ENCODE measurements around the gene TM6SF1. TPM values are rescaled to one million over a fixed set of nuclear protein-coding genes. Genes with fewer than 3 reads are reported as not detected.

The TM6SF1 gene
- total RNA-seq, 4 donors from 2014 or later = 0.45 to 4.3 (median 2.5) TPM

DNA sequence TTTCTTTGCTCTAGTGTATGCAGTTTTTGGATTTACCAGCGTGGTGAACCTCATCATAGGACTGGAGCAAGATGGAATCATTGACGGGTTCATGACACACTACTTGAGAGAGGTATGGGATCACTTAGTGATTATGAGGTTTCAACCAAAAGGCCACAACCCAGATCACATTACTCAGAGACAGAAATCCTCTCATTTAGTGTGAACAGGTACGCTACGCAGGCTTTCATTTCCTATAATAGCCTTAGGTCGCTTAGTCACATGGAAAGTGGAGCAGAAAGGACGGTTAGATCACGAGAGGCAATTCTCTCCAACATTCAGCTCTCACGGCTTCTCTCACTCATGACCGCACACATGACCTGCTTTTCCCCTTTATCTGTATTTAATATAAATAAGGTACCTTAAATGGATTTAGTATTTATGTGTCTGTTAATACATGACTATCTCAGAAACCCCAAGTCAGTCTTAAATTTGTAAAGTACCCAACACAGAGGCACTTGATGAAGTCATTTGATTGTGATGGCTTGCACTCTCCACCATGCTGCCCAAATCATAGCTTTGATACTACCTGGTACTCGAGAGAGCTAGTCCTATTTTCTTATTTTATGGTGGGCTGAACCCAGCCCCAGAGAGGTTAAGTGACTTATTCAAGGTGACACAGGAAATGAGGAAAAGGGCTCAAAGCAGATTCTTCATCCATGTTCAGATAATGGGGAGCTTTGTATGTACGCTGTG is 8.6 kb downstream of the TM6SF1 start:
- peaks cover 0 to under 1% (median 0%) of the 10 kb centered on the region in 4 donors for H3K27me3 ChIP-seq
- intact Hi-C loops (cut with DNase I) = no loop called here
- H3K4me3 ChIP-seq = no peak overlapping the region
- 80 to 82% methylated on average over 11 of the region's 11 CpGs for WGBS, 2 donors
- TF ChIP-seq POLR2A (IDR thresholded peaks at IDR 0.05) = no peak
- TF ChIP-seq, protein P1, sequence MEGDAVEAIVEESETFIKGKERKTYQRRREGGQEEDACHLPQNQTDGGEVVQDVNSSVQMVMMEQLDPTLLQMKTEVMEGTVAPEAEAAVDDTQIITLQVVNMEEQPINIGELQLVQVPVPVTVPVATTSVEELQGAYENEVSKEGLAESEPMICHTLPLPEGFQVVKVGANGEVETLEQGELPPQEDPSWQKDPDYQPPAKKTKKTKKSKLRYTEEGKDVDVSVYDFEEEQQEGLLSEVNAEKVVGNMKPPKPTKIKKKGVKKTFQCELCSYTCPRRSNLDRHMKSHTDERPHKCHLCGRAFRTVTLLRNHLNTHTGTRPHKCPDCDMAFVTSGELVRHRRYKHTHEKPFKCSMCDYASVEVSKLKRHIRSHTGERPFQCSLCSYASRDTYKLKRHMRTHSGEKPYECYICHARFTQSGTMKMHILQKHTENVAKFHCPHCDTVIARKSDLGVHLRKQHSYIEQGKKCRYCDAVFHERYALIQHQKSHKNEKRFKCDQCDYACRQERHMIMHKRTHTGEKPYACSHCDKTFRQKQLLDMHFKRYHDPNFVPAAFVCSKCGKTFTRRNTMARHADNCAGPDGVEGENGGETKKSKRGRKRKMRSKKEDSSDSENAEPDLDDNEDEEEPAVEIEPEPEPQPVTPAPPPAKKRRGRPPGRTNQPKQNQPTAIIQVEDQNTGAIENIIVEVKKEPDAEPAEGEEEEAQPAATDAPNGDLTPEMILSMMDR (IDR thresholded peaks at IDR 0.05) = no peak
- DNase-seq = no peak
- no peaks in the 10 kb centered on the region for H3K9me3 ChIP-seq
- H3K4me1 ChIP-seq = peaks cover 0 to 11% (median 4%) of the 10 kb centered on the region in 3 donors
- H3K36me3 ChIP-seq = no peaks in the 10 kb centered on the region
- H3K27ac ChIP-seq = no peak overlapping the region

DNA sequence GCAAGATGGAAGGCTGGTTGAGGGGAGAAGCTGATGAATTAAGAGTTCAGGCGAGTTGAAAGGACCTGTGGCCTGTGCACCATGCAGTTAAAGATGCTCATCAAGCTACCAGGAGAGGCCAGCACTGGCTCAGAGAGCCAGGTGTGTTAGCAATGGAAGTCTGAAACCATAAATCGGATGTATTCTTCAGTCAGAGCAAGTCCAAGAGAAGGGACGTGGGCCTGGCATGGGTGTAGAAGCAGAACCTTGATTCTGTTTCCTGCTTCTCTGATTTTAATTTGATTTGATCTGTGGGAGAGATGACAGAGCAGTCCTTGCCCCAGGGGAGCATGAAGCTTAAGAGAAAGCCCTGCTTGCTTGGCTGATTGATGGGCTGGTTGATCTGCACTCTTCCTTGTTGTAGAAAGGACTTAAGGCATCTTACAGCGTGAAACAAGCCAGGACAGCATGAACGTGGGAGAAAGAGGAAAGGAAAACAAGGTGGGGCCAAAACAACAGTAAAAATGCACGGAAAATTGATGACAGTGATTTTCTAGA is 10.9 kb downstream of the TM6SF1 start:
- Histone ChIP-seq H3K4me3 (no peak overlapping the region), H3K36me3 (no peaks in the 10 kb centered on the region), H3K9me3 (no peaks in the 10 kb centered on the region), H3K27me3 (no peaks in the 10 kb centered on the region), H3K27ac (no peak overlapping the region), H3K4me1 (peaks cover 0 to 8% (median 0%) of the 10 kb centered on the region in 3 donors)
- no peak for DNase-seq
- no peak for TF ChIP-seq POLR2A (IDR thresholded peaks at IDR 0.05)
- 41 to 45% methylated on average over 6 of the region's 6 CpGs for WGBS, 2 donors
- intact Hi-C loops (cut with DNase I) = no loop called here

DNA sequence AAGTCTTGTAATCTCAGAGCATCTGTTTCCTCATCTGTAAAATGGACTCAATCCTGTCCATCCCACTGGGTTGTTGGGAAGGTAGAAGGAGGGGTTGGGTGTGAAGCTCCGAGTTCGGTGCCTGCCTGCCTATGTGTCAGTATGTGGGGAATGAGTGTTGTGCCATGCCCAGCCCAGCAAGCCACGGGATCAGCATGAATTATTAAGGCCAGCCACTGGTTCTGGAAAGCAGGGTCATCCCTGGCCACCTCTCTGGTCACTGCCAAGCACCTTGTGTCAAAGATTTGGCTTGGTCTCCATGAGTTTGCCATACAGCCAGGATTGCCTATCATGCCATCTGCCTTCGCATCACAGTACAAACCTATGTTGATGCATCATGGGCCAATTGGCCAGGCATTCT is 11.5 kb downstream of the TM6SF1 start:
- intact Hi-C loops (cut with DNase I) = no loop called here
- TF ChIP-seq POLR2A (IDR thresholded peaks at IDR 0.05) = no peak
- TF ChIP-seq, protein P1 (IDR thresholded peaks at IDR 0.05) = no peak
- DNase-seq = no peak
- Histone ChIP-seq H3K27me3 (no peaks in the 10 kb centered on the region), H3K36me3 (no peaks in the 10 kb centered on the region), H3K9me3 (no peaks in the 10 kb centered on the region), H3K4me3 (no peak overlapping the region), H3K27ac (no peak overlapping the region), H3K4me1 (peaks cover 0 to 3% (median 0%) of the 10 kb centered on the region in 3 donors)
- WGBS, 2 donors = 74 to 89% methylated on average over 3 to 4 of the region's 4 CpGs

DNA sequence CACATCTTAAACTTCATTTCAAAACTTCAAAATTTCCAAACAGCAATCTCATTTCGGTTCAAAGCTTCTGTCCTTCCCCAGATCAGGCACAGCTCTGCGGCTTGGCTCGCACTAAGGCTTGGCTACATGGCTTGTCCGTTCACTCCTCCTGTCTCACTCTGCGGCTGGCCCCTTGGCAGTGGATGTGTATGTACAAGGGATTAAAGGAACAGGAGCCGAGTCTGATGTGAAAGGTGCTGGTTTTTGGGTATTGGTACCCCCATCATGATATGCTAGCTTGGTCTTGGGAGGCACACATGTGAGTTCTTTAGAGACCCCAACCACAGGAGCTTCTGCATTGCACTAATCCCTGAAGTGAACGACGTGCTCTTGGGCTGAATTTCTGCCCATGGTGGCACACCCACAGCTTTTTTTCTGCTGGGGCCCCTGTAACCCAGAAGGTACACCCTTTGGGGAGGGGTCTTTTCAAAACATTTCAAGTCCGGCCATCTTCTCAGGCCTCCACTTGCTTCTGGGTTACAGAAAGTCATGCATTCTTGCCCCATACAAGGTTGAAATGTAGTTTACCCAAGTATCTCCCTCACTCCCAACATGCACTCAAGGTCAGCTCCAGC is 12.6 kb downstream of the TM6SF1 start:
- no peak for DNase-seq
- Histone ChIP-seq H3K36me3 (no peaks in the 10 kb centered on the region), H3K27ac (no peak overlapping the region), H3K4me1 (no peaks in the 10 kb centered on the region), H3K9me3 (no peaks in the 10 kb centered on the region), H3K27me3 (no peaks in the 10 kb centered on the region), H3K4me3 (no peak overlapping the region)
- 74 to 76% methylated on average over 8 to 9 of the region's 9 CpGs for WGBS, 2 donors
- intact Hi-C loops (cut with DNase I) = no loop called here
- TF ChIP-seq, protein P1 (IDR thresholded peaks at IDR 0.05) = no peak
- TF ChIP-seq POLR2A (IDR thresholded peaks at IDR 0.05) = no peak

DNA sequence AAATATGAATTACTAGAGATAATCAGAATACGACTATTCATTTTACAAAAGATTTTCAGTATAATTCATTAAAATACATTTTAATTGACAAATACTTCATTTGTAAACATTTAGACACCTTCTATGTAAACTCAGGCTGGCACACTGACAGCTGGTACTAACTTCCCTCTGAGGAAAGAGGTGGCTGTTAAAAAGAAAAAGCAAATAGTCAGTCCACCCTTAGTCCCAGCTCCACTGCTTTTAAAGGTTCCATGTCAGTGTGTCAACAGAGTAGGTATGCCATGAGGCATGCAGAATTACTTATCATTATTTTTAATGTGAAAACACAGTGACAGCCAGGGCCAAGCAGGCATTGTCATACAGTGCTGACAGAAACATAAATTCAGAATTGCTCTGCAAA is 16.1 kb downstream of the TM6SF1 start:
- Histone ChIP-seq H3K9me3 (no peaks in the 10 kb centered on the region), H3K36me3 (no peaks in the 10 kb centered on the region), H3K27ac (no peak overlapping the region), H3K27me3 (no peaks in the 10 kb centered on the region), H3K4me3 (no peak overlapping the region), H3K4me1 (no peaks in the 10 kb centered on the region)
- no peak for DNase-seq
- WGBS, 2 donors = 92 to 94% methylated on average over 1 of the region's 1 CpG
- TF ChIP-seq, protein P1 (IDR thresholded peaks at IDR 0.05) = no peak
- no peak for TF ChIP-seq POLR2A (IDR thresholded peaks at IDR 0.05)
- intact Hi-C loops (cut with DNase I) = no loop called here

Measured in esophagus squamous epithelium (tissue), 5 donors.